Measurements from ENCODE around the gene NUP210L.

Gene NUP210L

DNA sequence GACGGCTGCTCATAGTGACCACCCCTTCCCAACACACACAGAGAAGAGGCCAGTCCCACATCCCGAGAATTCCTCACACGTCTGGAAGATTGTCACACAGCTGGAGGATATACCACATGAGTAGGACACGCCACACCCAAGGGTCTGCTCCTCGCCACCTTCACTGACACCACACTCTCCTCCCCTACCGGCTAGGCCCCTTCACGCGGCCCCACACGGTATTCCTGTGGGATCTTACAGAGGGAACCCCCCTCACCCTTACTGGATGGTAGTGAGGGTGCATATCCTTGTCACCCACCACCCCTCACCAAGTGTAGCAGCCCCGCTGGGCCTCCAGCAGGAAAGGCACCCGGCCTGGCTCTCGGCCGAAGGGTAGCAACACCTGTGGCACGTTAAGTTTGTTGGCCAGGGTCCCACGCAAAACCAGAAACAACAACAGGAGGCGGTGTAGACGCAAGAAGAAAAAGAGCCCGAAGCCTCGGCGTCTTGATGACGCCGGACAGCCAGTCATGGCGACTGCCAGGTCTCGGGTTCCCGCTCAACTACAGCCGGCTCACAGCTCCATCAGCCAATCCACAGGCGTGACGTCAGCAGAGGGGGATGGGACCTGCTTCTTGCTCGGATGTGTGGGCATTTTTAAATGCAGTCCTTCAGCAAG, at the start of gene NUP210L:
Gene NUP210L, minus strand, starts transcription at position 540 of the 658 bp plus-strand sequence.
- no peak within 1 kb of the TSS for H3K4me3 ChIP-seq (ENCODE audit: low read depth, low read length)
- DNase-seq (ENCODE audit: low read depth) = no peak
- TF ChIP-seq, protein P1, sequence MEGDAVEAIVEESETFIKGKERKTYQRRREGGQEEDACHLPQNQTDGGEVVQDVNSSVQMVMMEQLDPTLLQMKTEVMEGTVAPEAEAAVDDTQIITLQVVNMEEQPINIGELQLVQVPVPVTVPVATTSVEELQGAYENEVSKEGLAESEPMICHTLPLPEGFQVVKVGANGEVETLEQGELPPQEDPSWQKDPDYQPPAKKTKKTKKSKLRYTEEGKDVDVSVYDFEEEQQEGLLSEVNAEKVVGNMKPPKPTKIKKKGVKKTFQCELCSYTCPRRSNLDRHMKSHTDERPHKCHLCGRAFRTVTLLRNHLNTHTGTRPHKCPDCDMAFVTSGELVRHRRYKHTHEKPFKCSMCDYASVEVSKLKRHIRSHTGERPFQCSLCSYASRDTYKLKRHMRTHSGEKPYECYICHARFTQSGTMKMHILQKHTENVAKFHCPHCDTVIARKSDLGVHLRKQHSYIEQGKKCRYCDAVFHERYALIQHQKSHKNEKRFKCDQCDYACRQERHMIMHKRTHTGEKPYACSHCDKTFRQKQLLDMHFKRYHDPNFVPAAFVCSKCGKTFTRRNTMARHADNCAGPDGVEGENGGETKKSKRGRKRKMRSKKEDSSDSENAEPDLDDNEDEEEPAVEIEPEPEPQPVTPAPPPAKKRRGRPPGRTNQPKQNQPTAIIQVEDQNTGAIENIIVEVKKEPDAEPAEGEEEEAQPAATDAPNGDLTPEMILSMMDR (IDR thresholded peaks at IDR 0.05; ENCODE audit: low read depth, low read length, missing control alignments) = no peak
- in situ Hi-C loops (cut with HindIII; ENCODE audit: low sequenced_read_pairs) = no loop called here

DNA sequence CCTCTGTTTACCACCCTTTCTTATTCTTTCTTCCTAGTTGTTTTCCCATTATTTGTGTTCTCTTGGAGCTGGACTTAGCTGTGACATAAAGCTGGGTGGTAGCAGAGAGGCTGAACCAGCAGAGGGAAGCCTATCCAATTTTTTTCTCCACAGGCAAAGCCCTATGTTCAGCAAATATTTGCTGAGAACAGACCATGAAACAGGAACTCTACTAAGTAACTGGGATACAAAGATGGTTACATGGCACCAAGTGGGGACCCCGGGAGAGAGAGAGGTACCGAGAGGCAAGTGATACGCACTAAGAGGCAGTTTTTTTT, 44.6 kb upstream of the NUP210L start:
- no peak overlapping the region for H3K4me3 ChIP-seq (ENCODE audit: low read depth, low read length)
- in situ Hi-C loops (cut with HindIII; ENCODE audit: low sequenced_read_pairs) = no loop called here
- DNase-seq (ENCODE audit: low read depth) = no peak
- TF ChIP-seq, protein P1 (IDR thresholded peaks at IDR 0.05; ENCODE audit: low read depth, low read length, missing control alignments) = no peak

DNA sequence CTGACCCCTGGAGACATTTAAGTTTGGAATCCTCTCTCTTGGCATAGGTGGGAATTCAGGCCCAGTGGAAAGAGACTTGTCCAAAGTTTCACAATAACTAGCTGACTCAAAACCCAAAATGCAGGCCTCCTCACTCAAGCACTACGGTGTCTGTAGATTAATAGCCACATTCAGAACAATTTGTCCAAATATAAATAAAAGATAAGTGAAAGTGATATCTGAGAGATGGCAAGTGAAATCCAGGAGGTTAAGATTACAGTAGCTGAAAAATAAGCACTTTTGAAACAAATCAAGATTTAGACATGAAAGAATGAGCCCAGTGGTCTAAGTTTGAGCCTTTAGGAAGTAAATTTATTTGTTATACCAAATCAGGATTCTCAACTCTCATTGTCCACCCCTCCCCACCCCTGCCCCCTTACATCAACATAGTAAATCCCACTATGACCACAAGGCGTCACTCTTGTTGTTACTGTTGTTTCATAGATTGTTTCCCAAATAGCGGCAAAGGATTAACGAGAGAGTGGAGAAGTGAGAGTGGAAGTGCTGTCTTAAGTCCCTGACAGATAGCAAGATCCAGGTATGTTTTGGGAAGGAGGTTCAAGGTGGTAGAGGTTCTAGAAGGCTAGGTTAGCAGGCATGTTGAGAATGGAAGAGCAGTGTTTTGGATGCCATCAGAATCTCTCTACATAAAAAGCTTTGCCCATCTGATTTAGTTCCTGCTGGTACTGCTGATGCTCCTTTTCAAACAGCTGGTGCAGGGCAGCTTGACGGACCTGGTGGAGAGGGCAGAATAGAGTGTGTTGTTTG, 44.1 kb upstream of the NUP210L start:
- peak; percentile 45 for DNase-seq (ENCODE audit: low read depth)
- TF ChIP-seq, protein P1 (IDR thresholded peaks at IDR 0.05; ENCODE audit: low read depth, low read length, missing control alignments) = peak; percentile 57
- in situ Hi-C loops (cut with HindIII; ENCODE audit: low sequenced_read_pairs) = no loop called here
- no peak overlapping the region for H3K4me3 ChIP-seq (ENCODE audit: low read depth, low read length)

DNA sequence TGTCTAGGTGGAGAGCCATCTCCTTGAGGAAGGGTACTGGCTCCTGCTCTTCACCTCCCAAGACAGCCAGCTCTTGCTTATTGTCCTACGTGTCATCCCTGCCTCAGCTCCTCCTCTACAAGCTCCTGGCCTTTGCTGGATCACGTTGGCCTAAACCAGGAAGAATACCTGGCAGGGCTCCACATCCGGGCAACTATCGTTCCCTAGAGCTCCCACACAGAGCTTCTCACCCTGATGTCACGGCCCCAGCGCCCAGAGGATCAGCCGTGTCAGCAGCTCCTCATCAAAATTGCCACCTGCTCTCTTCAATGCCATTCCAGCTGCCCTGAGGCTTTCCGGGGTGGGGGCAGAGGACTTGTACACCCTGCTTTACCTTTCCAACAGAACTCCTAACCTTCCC, 38.9 kb upstream of the NUP210L start:
- H3K4me3 ChIP-seq (ENCODE audit: low read depth, low read length) = no peak overlapping the region
- in situ Hi-C loops (cut with HindIII; ENCODE audit: low sequenced_read_pairs) = no loop called here
- DNase-seq (ENCODE audit: low read depth) = no peak
- TF ChIP-seq, protein P1 (IDR thresholded peaks at IDR 0.05; ENCODE audit: low read depth, low read length, missing control alignments) = no peak

DNA sequence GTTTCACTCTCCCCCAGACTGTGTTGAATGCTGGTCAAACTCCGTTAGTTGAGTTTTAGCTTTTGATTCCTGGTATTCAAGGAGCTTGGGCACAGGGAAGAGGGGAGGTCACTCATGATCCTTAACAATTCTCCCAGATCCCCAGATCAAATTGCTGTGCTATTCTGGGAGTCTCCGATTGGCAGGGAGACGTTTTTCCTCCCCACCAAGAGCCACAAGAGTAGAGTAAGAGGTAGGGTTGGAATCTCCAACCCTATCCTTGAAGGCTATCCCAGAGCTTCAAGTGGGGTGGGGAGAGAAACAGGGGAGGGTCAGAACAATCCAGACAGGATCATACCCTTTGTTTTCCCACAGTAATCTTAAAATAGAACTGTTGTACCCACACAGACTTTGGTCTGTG, 37.6 kb upstream of the NUP210L start:
- in situ Hi-C loops (cut with HindIII; ENCODE audit: low sequenced_read_pairs) = no loop called here
- no peak for DNase-seq (ENCODE audit: low read depth)
- TF ChIP-seq, protein P1 (IDR thresholded peaks at IDR 0.05; ENCODE audit: low read depth, low read length, missing control alignments) = no peak
- H3K4me3 ChIP-seq (ENCODE audit: low read depth, low read length) = no peak overlapping the region

DNA sequence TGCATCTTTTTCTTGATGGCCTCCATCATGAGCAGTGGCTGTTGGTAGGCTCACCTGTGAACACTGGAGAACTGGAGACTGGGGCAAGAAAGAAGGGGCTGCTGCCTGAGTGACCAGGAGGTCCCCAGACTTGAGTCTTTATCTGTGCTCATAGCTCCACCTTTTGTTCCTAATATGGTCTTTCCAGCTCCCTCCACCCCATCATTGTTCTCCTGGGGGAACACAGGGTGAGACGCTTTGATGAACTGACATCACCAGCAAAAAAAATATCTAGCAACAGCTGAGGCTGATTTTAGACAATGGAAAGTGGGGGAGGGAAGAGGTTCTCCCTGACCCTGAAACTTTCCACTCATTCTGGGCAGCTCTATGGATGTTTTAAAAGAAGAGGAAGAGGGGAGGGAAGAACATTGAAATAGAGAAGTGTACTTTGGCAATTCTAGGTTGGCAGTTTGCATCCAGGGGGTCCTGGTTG, 37.2 kb upstream of the NUP210L start, which contains the start of gene TPM3:
Gene TPM3, minus strand, starts transcription at position 111 of the 472 bp plus-strand sequence. Its CDS starts 82 bp downstream, at position 29.
- TF ChIP-seq, protein P1 (IDR thresholded peaks at IDR 0.05; ENCODE audit: low read depth, low read length, missing control alignments) = no peak
- no peak for DNase-seq (ENCODE audit: low read depth)
- H3K4me3 ChIP-seq (ENCODE audit: low read depth, low read length) = no peak within 1 kb of the TSS
- in situ Hi-C loops (cut with HindIII; ENCODE audit: low sequenced_read_pairs) = no loop called here
